GM23338 (cell line): Measurements from ENCODE around the gene GET4. TPM values are rescaled to one million over a fixed set of nuclear protein-coding genes. Genes with fewer than 3 reads are reported as not detected.

Experiments used
- ATAC-seq: fragments of 200-7000 bp; cut with Tn5 transposase; 3 replicates; pipeline ENCODE4 v1.9.1; 2020
- DNase-seq: peaks from one replicate; pipeline ENCODE4 v3.0.0-alpha.2; 2015; ENCODE audit warnings: low spot score
- H2AFZ ChIP-seq: fragments of 200-600 bp; sonication (generic); 2 replicates; pipeline ENCODE4 v1.8.0; 2016; ENCODE audit warnings: antibody characterized with exemption, mild to moderate bottlenecking, moderate library complexity
- H3F3A ChIP-seq: fragments of 200-600 bp; sonication (generic); replicated peaks from 2 replicates; pipeline ENCODE4 v1.8.0; 2017; ENCODE audit warnings: antibody characterized with exemption, mixed run types, low read depth
- H3K27ac ChIP-seq: fragments of 200-600 bp; sonication (generic); 2 replicates; pipeline ENCODE4 v1.6.1; 2016; ENCODE audit warnings: low read depth
- H3K27me3 ChIP-seq: fragments of 200-600 bp; sonication (generic); 2 replicates; pipeline ENCODE4 v1.8.0; 2016; ENCODE audit warnings: mild to moderate bottlenecking, mixed run types, moderate library complexity; ENCODE audit not compliant: insufficient read depth
- H3K36me3 ChIP-seq: fragments of 200-600 bp; sonication (generic); 2 replicates; pipeline ENCODE4 v1.8.0; 2016; ENCODE audit warnings: mild to moderate bottlenecking; ENCODE audit not compliant: insufficient read depth
- H3K4me1 ChIP-seq: fragments of 200-600 bp; sonication (generic); 2 replicates; pipeline ENCODE4 v1.8.0; 2016; ENCODE audit warnings: mild to moderate bottlenecking, moderate library complexity; ENCODE audit not compliant: insufficient read depth
- H3K4me2 ChIP-seq: fragments of 200-600 bp; sonication (generic); 2 replicates; pipeline ENCODE4 v1.7.1; 2017; ENCODE audit warnings: mixed run types
- H3K4me3 ChIP-seq: fragments of 200-600 bp; sonication (generic); 2 replicates; pipeline ENCODE4 v1.6.1; 2016; ENCODE audit warnings: mixed run types
- H3K79me2 ChIP-seq: fragments of 200-600 bp; sonication (generic); replicated peaks from 2 replicates; pipeline ENCODE4 v1.8.0; 2017; ENCODE audit warnings: mild to moderate bottlenecking; ENCODE audit not compliant: insufficient read depth
- H3K9me2 ChIP-seq: fragments of 200-600 bp; sonication (generic); 2 replicates; pipeline ENCODE4 v1.8.0; 2017; ENCODE audit not compliant: insufficient read depth
- H4K20me1 ChIP-seq: fragments of 200-600 bp; sonication (generic); replicated peaks from 2 replicates; pipeline ENCODE4 v1.8.0; 2017; ENCODE audit warnings: mild to moderate bottlenecking; ENCODE audit not compliant: insufficient read depth
- H3K27ac Mint-ChIP-seq: 2 replicates; pipeline ENCODE4 v1.8.0; 2020; ENCODE audit warnings: inconsistent platforms, mild to moderate bottlenecking, moderate library complexity, mixed read lengths
- H3K27me3 Mint-ChIP-seq: 3 replicates; pipeline ENCODE4 v1.8.0; 2022; ENCODE audit warnings: low read depth, mild to moderate bottlenecking, moderate library complexity, mixed read lengths, inconsistent platforms; ENCODE audit not compliant: insufficient read depth, poor library complexity
- H3K36me3 Mint-ChIP-seq: 3 replicates; pipeline ENCODE4 v1.8.0; 2021; ENCODE audit warnings: low read depth, mild to moderate bottlenecking, inconsistent platforms, moderate library complexity, mixed read lengths
- H3K4me1 Mint-ChIP-seq: 3 replicates; pipeline ENCODE4 v1.8.0; 2020; ENCODE audit warnings: mild to moderate bottlenecking, inconsistent platforms, mixed read lengths
- H3K4me3 Mint-ChIP-seq: 3 replicates; pipeline ENCODE4 v1.8.0; 2021; ENCODE audit warnings: moderate library complexity, mild to moderate bottlenecking, inconsistent platforms, mixed read lengths
- H3K9me3 Mint-ChIP-seq: 3 replicates; pipeline ENCODE4 v1.8.0; 2020; ENCODE audit warnings: moderate library complexity, mild to moderate bottlenecking, inconsistent platforms, mixed read lengths
- EZH2 ChIP-seq: fragments of 200-600 bp; sonication (generic); IDR thresholded peaks from one replicate; pipeline ENCODE4 v1.8.0; 2017; ENCODE audit warnings: antibody characterized with exemption, mild to moderate bottlenecking, low read depth; ENCODE audit not compliant: unreplicated experiment
- EZH2phosphoT487 ChIP-seq: fragments of 200-600 bp; sonication (generic); IDR thresholded peaks from one replicate; pipeline ENCODE4 v1.8.1; 2018; ENCODE audit warnings: antibody characterized with exemption; ENCODE audit not compliant: unreplicated experiment
- NANOG ChIP-seq: IDR thresholded peaks from 2 replicates; pipeline ENCODE4 v1.6.1; 2016; ENCODE audit warnings: antibody characterized with exemption, borderline replicate concordance
- ZNF331 ChIP-seq: fragments of 250-450 bp; sonication (Bioruptor Pico); IDR thresholded peaks from 2 replicates; pipeline ENCODE4 v1.5.0; 2020; ENCODE audit warnings: low read depth, mild to moderate bottlenecking, moderate library complexity
- ZNF462 ChIP-seq: fragments of 250-450 bp; sonication (Bioruptor Pico); IDR thresholded peaks from 2 replicates; pipeline ENCODE4 v1.5.0; 2020; ENCODE audit warnings: mild to moderate bottlenecking, moderate library complexity
- polyA plus RNA-seq: library from polyadenylated mRNA; unstranded; fragments of >200 nt; fragmentation: Nextera tagmentation; extraction: Ambion mirVana; gene quantifications from 2 replicates; pipeline ENCODE4 v1.2.1, GENCODE V29; 2016
- total RNA-seq: library from RNA; depleted of rRNA; stranded (reverse); fragments of >200 nt; shearing (Covaris generic); gene quantifications from 2 replicates; pipeline ENCODE4 v1.2.3, GENCODE V29; 2014

The GET4 gene
- total and polyA plus RNA-seq, 2 experiments from 2014 or later = 48.0 to 79.1 TPM

GRCh38 chr7:910441-910861 lies 34.1 kb downstream of the GET4 start (continued):
- no peak for TF ChIP-seq ZNF462
- TF ChIP-seq ZNF331 (CRISPR knock-in tag) = no peak

GRCh38 chr7:910931-911431 lies 34.6 kb downstream of the GET4 start:
- H3K4me1 ChIP-seq = no peaks in the 10 kb centered on the region
- no peaks in the 10 kb centered on the region for H4K20me1 ChIP-seq
- Mint-ChIP-seq H3K4me1 (peaks cover 4% of the 10 kb centered on the region; the same call in 1 of the 3 replicates), H3K9me3 (no peaks in the 10 kb centered on the region), H3K4me3 (no peak overlapping the region), H3K27ac (no peak overlapping the region), H3K27me3 (peaks cover 11% of the 10 kb centered on the region), H3K36me3 (no peaks in the 10 kb centered on the region)
- no peaks in the 10 kb centered on the region for H3K9me2 ChIP-seq
- H3K79me2 ChIP-seq = no peaks in the 10 kb centered on the region
- no peaks in the 10 kb centered on the region for H3K36me3 ChIP-seq
- DNase-seq (no peak), ATAC-seq (peak; percentile 8)
- TF ChIP-seq EZH2phosphoT487 (no peak), EZH2 (no peak), NANOG (no peak)
- no peaks in the 10 kb centered on the region for H3F3A ChIP-seq
- H3K27me3 ChIP-seq = no peaks in the 10 kb centered on the region
- H3K27ac ChIP-seq = no peak overlapping the region
- no peak overlapping the region for H3K4me2 ChIP-seq
- H2AFZ ChIP-seq = no peak overlapping the region
- no peak overlapping the region for H3K4me3 ChIP-seq
